H1 (cell line): Measurements from ENCODE around the gene MEGF9. TPM values are rescaled to one million over a fixed set of nuclear protein-coding genes. Genes with fewer than 3 reads are reported as not detected.

Experiments
- CTCF ChIA-PET: fragments of 300-600 bp; sonication (Branson Sonifier 250); formaldehyde crosslinking; loops from one replicate; lab custom pipeline; 2021; ENCODE audit not compliant: partially characterized antibody; lab: Charles Lee
- POLR2A ChIA-PET: fragments of 300-600 bp; sonication (Branson Sonifier 250); formaldehyde crosslinking; loops from one replicate; lab custom pipeline; 2021; ENCODE audit warnings: inconsistent platforms; ENCODE audit not compliant: partially characterized antibody; lab: Charles Lee
- DNase-seq, 2 experiments: peaks; one replicate each; pipeline versions ENCODE4 v3.0.0 to v3.0.0-alpha.2; 2010 to 2022; ENCODE audit warnings: low spot score in 2 of 2, low read depth in 1 of 2, mixed read lengths in 1 of 2
- FAIRE-seq: peaks from 2 replicates; lab custom pipeline; 2011; peaks lifted over from hg19 to GRCh38; lab: Jason Lieb, UNC
- H2AFZ ChIP-seq: 2 replicates; pipeline ENCODE4 v1.8.1; 2012; ENCODE audit warnings: low read length, inconsistent platforms
- H2AK5ac ChIP-seq: 2 replicates; pipeline ENCODE4 v1.6.1; 2013; ENCODE audit warnings: low read depth, low read length
- H2BK120ac ChIP-seq: replicated peaks from 2 replicates; pipeline ENCODE3; 2013; ENCODE audit warnings: low read depth, low read length, inconsistent platforms
- H2BK12ac ChIP-seq: 2 replicates; pipeline ENCODE4 v1.6.1; 2013; ENCODE audit warnings: low read depth, low read length
- H2BK15ac ChIP-seq: 2 replicates; pipeline ENCODE4 v1.6.1; 2013; ENCODE audit warnings: low read length
- H2BK20ac ChIP-seq: 2 replicates; pipeline ENCODE4 v1.6.1; 2013; ENCODE audit warnings: low read length
- H2BK5ac ChIP-seq: 2 replicates; pipeline ENCODE4 v1.6.1; 2013; ENCODE audit warnings: low read depth, low read length
- H3K14ac ChIP-seq: 2 replicates; pipeline ENCODE4 v1.6.1; 2013; ENCODE audit warnings: inconsistent platforms; ENCODE audit not compliant: insufficient read length
- H3K18ac ChIP-seq: 2 replicates; pipeline ENCODE4 v1.6.1; 2013; ENCODE audit warnings: low read length; ENCODE audit errors: extremely low read depth
- H3K23ac ChIP-seq: 2 replicates; pipeline ENCODE4 v1.6.1; 2013; ENCODE audit warnings: inconsistent platforms; ENCODE audit not compliant: insufficient read length
- H3K23me2 ChIP-seq: 2 replicates; pipeline ENCODE4 v1.6.1; 2013; ENCODE audit warnings: low read depth, low read length
- H3K27ac ChIP-seq: 2 replicates; pipeline ENCODE4 v1.6.1; 2011; ENCODE audit warnings: low read depth, low read length, inconsistent platforms
- H3K27me3 ChIP-seq, 4 experiments: replicated peaks in 1 of 4; 1 replicate in 1 of 4; 2 replicates in 3 of 4; pipeline versions ENCODE4 v1.6.1 to v1.8.1; 2011 to 2013; ENCODE audit warnings: low read length in 3 of 4, mild to moderate bottlenecking in 3 of 4, inconsistent platforms in 2 of 4, mixed read lengths in 2 of 4, moderate library complexity in 1 of 4; ENCODE audit not compliant: control insufficient read depth in 3 of 4, insufficient read depth in 3 of 4; ENCODE audit errors: extremely low read depth in 1 of 4
- H3K36me3 ChIP-seq, 4 experiments: 2 replicates each; pipeline versions ENCODE4 v1.6.1 to v1.8.1; 2011 to 2013; ENCODE audit warnings: mild to moderate bottlenecking in 4 of 4, low read length in 3 of 4, moderate library complexity in 2 of 4, control low read depth in 1 of 4, inconsistent platforms in 1 of 4; ENCODE audit not compliant: insufficient read depth in 4 of 4, control insufficient read depth in 2 of 4
- H3K4ac ChIP-seq: replicated peaks from 2 replicates; pipeline ENCODE3; 2013; ENCODE audit warnings: low read length, low read depth, mixed read lengths, inconsistent platforms; ENCODE audit not compliant: insufficient read length
- H3K4me1 ChIP-seq, 4 experiments: replicated peaks in 1 of 4; 1 replicate in 1 of 4; 2 replicates in 3 of 4; pipeline versions ENCODE4 v1.6.1 to v1.8.1; 2011 to 2013; ENCODE audit warnings: low read length in 3 of 4, inconsistent platforms in 2 of 4, mixed read lengths in 1 of 4; ENCODE audit not compliant: insufficient read depth in 4 of 4, control insufficient read depth in 3 of 4
- H3K4me2 ChIP-seq, 2 experiments: 2 replicates each; pipeline versions ENCODE4 v1.6.1 to v1.8.1; 2011 to 2013; ENCODE audit warnings: low read depth in 2 of 2, low read length in 2 of 2, control low read depth in 1 of 2, inconsistent platforms in 1 of 2, mild to moderate bottlenecking in 1 of 2; ENCODE audit not compliant: insufficient read depth in 1 of 2
- H3K4me3 ChIP-seq, 4 experiments: fragments of 200-600, 300-600 bp in 1 of 4; sonication (generic), shearing (Covaris generic), sonication (Bioruptor Twin) in 1 of 4; 2 replicates each; pipeline versions ENCODE4 v1.5.1 to v1.8.1; 2011 to 2016; ENCODE audit warnings: low read length in 4 of 4, low read depth in 3 of 4, control low read depth in 2 of 4, inconsistent platforms in 2 of 4, mild to moderate bottlenecking in 2 of 4, mixed read lengths in 1 of 4, moderate library complexity in 1 of 4; ENCODE audit not compliant: insufficient read depth in 2 of 4; ENCODE audit errors: extremely low read depth in 1 of 4
- H3K56ac ChIP-seq: replicated peaks from 2 replicates; pipeline ENCODE3; 2013; ENCODE audit warnings: low read depth, mild to moderate bottlenecking, mixed read lengths, low read length, inconsistent platforms; ENCODE audit not compliant: insufficient read length
- H3K79me1 ChIP-seq: 2 replicates; pipeline ENCODE4 v1.6.1; 2013; ENCODE audit warnings: low read depth, low read length, control low read depth
- H3K79me2 ChIP-seq, 2 experiments: 2 replicates each; pipeline versions ENCODE4 v1.6.1 to v1.8.1; 2012 to 2013; ENCODE audit warnings: low read length in 2 of 2, mild to moderate bottlenecking in 2 of 2, inconsistent platforms in 1 of 2; ENCODE audit not compliant: insufficient read depth in 2 of 2, control insufficient read depth in 1 of 2
- H3K9ac ChIP-seq, 4 experiments: replicated peaks in 1 of 4; 1 replicate in 1 of 4; 2 replicates in 3 of 4; pipeline versions ENCODE4 v1.6.1 to v1.8.1; 2011 to 2013; ENCODE audit warnings: low read depth in 3 of 4, low read length in 3 of 4, control low read depth in 2 of 4, mild to moderate bottlenecking in 2 of 4, moderate library complexity in 2 of 4, inconsistent platforms in 1 of 4; ENCODE audit errors: extremely low read depth in 1 of 4
- H3K9me3 ChIP-seq, 2 experiments: 2 replicates each; pipeline versions ENCODE4 v1.6.1 to v1.8.1; 2012 to 2013; ENCODE audit warnings: mild to moderate bottlenecking in 2 of 2, moderate library complexity in 2 of 2, control low read depth in 1 of 2, inconsistent platforms in 1 of 2, low read depth in 1 of 2, low read length in 1 of 2, mixed read lengths in 1 of 2; ENCODE audit not compliant: insufficient read depth in 2 of 2
- H4K20me1 ChIP-seq, 2 experiments: replicated peaks in 1 of 2; 2 replicates each; pipeline versions ENCODE3 to v1.8.1; 2011 to 2013; ENCODE audit warnings: inconsistent platforms in 2 of 2, low read length in 2 of 2, mild to moderate bottlenecking in 1 of 2; ENCODE audit not compliant: insufficient read depth in 2 of 2, control insufficient read depth in 1 of 2
- H4K5ac ChIP-seq: 2 replicates; pipeline ENCODE4 v1.6.1; 2013; ENCODE audit warnings: low read length, low read depth, mixed read lengths, inconsistent platforms; ENCODE audit not compliant: insufficient read length
- H4K8ac ChIP-seq: 2 replicates; pipeline ENCODE4 v1.8.0; 2013; ENCODE audit warnings: mild to moderate bottlenecking, moderate library complexity, low read length, inconsistent platforms; ENCODE audit not compliant: insufficient read depth; ENCODE audit errors: extremely low read depth
- H4K91ac ChIP-seq: replicated peaks from 2 replicates; pipeline ENCODE3; 2013; ENCODE audit warnings: low read length, mixed read lengths, inconsistent platforms; ENCODE audit not compliant: insufficient read length
- POU5F1 ChIP-seq: IDR thresholded peaks from 2 replicates; pipeline ENCODE4 v1.6.1; 2011; ENCODE audit warnings: low read depth, mild to moderate bottlenecking, low read length, moderate library complexity
- RNF2 ChIP-seq: fragments of 200-900, 300-1000 bp; sonication (generic); IDR thresholded peaks from 2 replicates; pipeline ENCODE4 v1.7.1; 2016; ENCODE audit warnings: borderline replicate concordance, low read depth, mild to moderate bottlenecking, antibody characterized with exemption, low read length; ENCODE audit not compliant: poor library complexity, severe bottlenecking; ENCODE audit errors: missing control alignments
- SRF ChIP-seq: IDR thresholded peaks from 2 replicates; pipeline ENCODE4 v1.6.1; 2011; ENCODE audit warnings: mild to moderate bottlenecking, low read depth, low read length, moderate library complexity
- WGBS, 2 experiments: shearing (Covaris generic) in 1 of 2; methylation state at CpG; one replicate each; pipeline versions ENCODE4 v1.1.6 to v1.1.7; 2013 to 2015; ENCODE audit warnings: low lambda C conversion rate in 2 of 2, mixed read lengths in 2 of 2, inconsistent platforms in 1 of 2, low coverage in 1 of 2, missing lambda C conversion rate in 1 of 2; ENCODE audit not compliant: insufficient replicate concordance in 2 of 2, insufficient coverage in 1 of 2, insufficient read length in 1 of 2; ENCODE audit errors: extremely low coverage in 1 of 2, missing lambda C conversion rate in 1 of 2; 5-methylcytosine and 5-hydroxymethylcytosine counted together
- polyA plus RNA-seq, 7 experiments: library from polyadenylated mRNA; depleted of rRNA in 3 of 7; stranded (reverse) in 5 of 7; unstranded in 2 of 7; fragments of >200 nt in 5 of 7; fragments of 200-250 nt in 2 of 7; gene quantifications; 1 replicate in 5 of 7; 2 replicates in 1 of 7; 4 replicates in 1 of 7; pipeline versions ENCODE4 v1.2.1 to v1.2.3, GENCODE V29; 2011 to 2013; ENCODE audit warnings: missing spikeins in 2 of 7, mixed read lengths in 2 of 7
- total RNA-seq: library from RNA; stranded (reverse); fragmentation: NEBNext Ultra II Directional; extraction: Animal tissue kit (Norgen Biotek cat#: 25700); gene quantifications from 2 replicates; pipeline ENCODE4 v1.2.1, GENCODE V29; 2021

Gene MEGF9
- total and polyA plus RNA-seq, 2 of the 8 experiments (the other 6 are each of a cell fraction or from before 2014, with no cell fraction given), result 0.45 to 1.8 TPM

DNA sequence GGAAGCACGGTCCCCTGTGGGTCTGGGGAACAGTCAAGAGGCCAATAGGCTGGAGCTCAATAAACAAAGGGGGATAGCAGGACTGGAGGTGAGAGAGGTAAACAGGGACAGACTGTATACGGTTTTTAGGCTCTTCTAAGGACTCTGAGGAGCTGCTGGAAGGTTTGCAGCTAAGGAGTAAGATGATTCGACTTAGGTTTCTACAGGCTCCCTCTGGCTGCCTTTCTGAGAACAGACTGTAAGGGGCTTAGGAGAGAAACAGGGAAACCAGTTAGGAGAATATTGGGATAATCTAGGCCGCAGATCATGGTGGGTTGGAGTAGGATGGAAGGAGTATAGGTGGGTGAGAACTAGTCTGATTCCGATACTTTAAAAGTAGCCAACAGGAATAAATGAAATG is 144.7 kb downstream of the MEGF9 start:
- no peaks in the 10 kb centered on the region for H3K9me3 ChIP-seq
- no peak overlapping the region for H2BK12ac ChIP-seq
- H3K56ac ChIP-seq, result no peak overlapping the region
- ChIA-PET CTCF (interaction anchor here (1.7 kb wide), 1 partner anchor 9 kb away, joined by 6 read pairs; no protein-coding TSS in a partner anchor), POLR2A (no interaction called here)
- H2BK20ac ChIP-seq, result no peak overlapping the region
- H3K36me3 ChIP-seq, result peaks cover 19 to 67% (median 38%) of the 10 kb centered on the region in 4 experiments; a peak in 7 of 8 replicates
- no peak overlapping the region for H4K91ac ChIP-seq
- H2BK120ac ChIP-seq, result no peak overlapping the region
- no peak overlapping the region for H3K14ac ChIP-seq
- WGBS, 2 experiments, result 87% methylated on average over 5 of the region's 5 CpGs; no CpG with 5 or more reads in 1 of the 2 experiments
- H3K79me1 ChIP-seq, result peaks cover 3% of the 10 kb centered on the region
- H3K27ac ChIP-seq, result no peak overlapping the region
- H3K79me2 ChIP-seq, result peaks cover 0 to 28% of the 10 kb centered on the region in 2 experiments; a peak in 3 of 4 replicates
- H2BK5ac ChIP-seq, result no peak overlapping the region
- H3K4me2 ChIP-seq, result no peak overlapping the region
- H4K20me1 ChIP-seq, result peaks cover 3 to 10% of the 10 kb centered on the region in 2 experiments
- DNase-seq (no peak), FAIRE-seq (no peak)
- H3K4me3 ChIP-seq, result no peak overlapping the region
- TF ChIP-seq SRF (no peak), RNF2 (no peak), POU5F1 (no peak)
- H2AK5ac ChIP-seq, result no peak overlapping the region
- H4K5ac ChIP-seq, result no peak overlapping the region
- no peaks in the 10 kb centered on the region for H3K4me1 ChIP-seq
- no peak overlapping the region for H2BK15ac ChIP-seq
- H3K9ac ChIP-seq, result no peak overlapping the region
- H3K27me3 ChIP-seq, result no peaks in the 10 kb centered on the region
- no peaks in the 10 kb centered on the region for H3K23me2 ChIP-seq
- no peak overlapping the region for H3K23ac ChIP-seq
- H4K8ac ChIP-seq, result no peak overlapping the region
- no peak overlapping the region for H3K18ac ChIP-seq
- no peak overlapping the region for H3K4ac ChIP-seq
- no peak overlapping the region for H2AFZ ChIP-seq
